NCI-H345 treated with DMSO at 0.1 percent for 48 hours (cell line): ENCODE data around the gene STK4.
"Not testable (repeated sequence)": the region's sequence is repeated elsewhere in the genome, so short reads cannot be mapped to it uniquely, and the experiment has no call there.

Experiments
- DNase-seq: peaks from one replicate; lab custom pipeline; 2025; ENCODE audit not compliant: unreplicated experiment; lab: John Stamatoyannopoulos, UW

STK4 gene

GRCh38 chr20:45051204-45052060 lies 85.1 kb downstream of the STK4 start:
- DNase-seq: no peak

- DNase-seq: no peak
Observed at GRCh38 chr20:45052698-45053429, 86.6 kb downstream of the STK4 start.

- DNase-seq: no peak
Observed at GRCh38 chr20:45053430-45054351, 87.4 kb downstream of the STK4 start.

- DNase-seq: no peak
Observed at GRCh38 chr20:45055056-45055455, 88.7 kb downstream of the STK4 start.

- DNase-seq: no peak
Observed at GRCh38 chr20:45056473-45057173, 90.3 kb downstream of the STK4 start.

- no peak for DNase-seq
Observed at GRCh38 chr20:45058168-45058850, 92.0 kb downstream of the STK4 start.

- no peak for DNase-seq
Observed at GRCh38 chr20:45059022-45059728, 92.9 kb downstream of the STK4 start.

GRCh38 chr20:45060294-45060693 lies 94.0 kb downstream of the STK4 start:
- DNase-seq: no peak

GRCh38 chr20:45061244-45061643 lies 94.9 kb downstream of the STK4 start:
- DNase-seq: no peak

- DNase-seq: not testable (repeated sequence)
Observed at GRCh38 chr20:45063107-45063506, 96.8 kb downstream of the STK4 start.

- DNase-seq: no peak
Observed at GRCh38 chr20:45064812-45065211, 98.5 kb downstream of the STK4 start.

- no peak for DNase-seq
Observed at GRCh38 chr20:45066372-45066771, 100.1 kb downstream of the STK4 start.

GRCh38 chr20:45067087-45067486 lies 100.8 kb downstream of the STK4 start:
- no peak for DNase-seq

- no peak for DNase-seq
Observed at GRCh38 chr20:45067558-45067957, 101.2 kb downstream of the STK4 start.

GRCh38 chr20:45069261-45069660 lies 102.9 kb downstream of the STK4 start:
- DNase-seq: no peak

- DNase-seq: no peak
Observed at GRCh38 chr20:45070932-45071632, 104.8 kb downstream of the STK4 start.

GRCh38 chr20:45072066-45072465 lies 105.8 kb downstream of the STK4 start:
- DNase-seq: no peak

- no peak for DNase-seq
Observed at GRCh38 chr20:45073221-45073620, 106.9 kb downstream of the STK4 start.

- no peak for DNase-seq
Observed at GRCh38 chr20:45077559-45077958, 111.2 kb downstream of the STK4 start.
